ENCODE measurements around the gene TRPV5.

TRPV5 gene

GRCh38 chr7:142894112-142894984 lies 39.2 kb downstream of the TRPV5 start:
- peak in 2 of 42 donors; percentile 23 to 30 for DNase-seq
- intact Hi-C loops (cut with DNase I), result no loop called here

GRCh38 chr7:142892951-142893350 lies 40.6 kb downstream of the TRPV5 start:
- peak in 2 of 42 donors; percentile 13 to 17 for DNase-seq
- intact Hi-C loops (cut with DNase I), result no loop called here

GRCh38 chr7:142891490-142892082 lies 42.0 kb downstream of the TRPV5 start:
- intact Hi-C loops (cut with DNase I), result no loop called here
- DNase-seq, result peak in 1 of 42 donors; percentile 18

GRCh38 chr7:142890874-142891485 lies 42.6 kb downstream of the TRPV5 start:
- intact Hi-C loops (cut with DNase I), result no loop called here
- peak in 1 of 42 donors; percentile 32 for DNase-seq

- DNase-seq, result peak in 1 of 42 donors; percentile 2
Observed at GRCh38 chr7:142889816-142890215, 43.7 kb downstream of the TRPV5 start.

GRCh38 chr7:142887282-142888015 lies 46.1 kb downstream of the TRPV5 start:
- DNase-seq, result peak in 1 of 42 donors; percentile 22
- intact Hi-C loops (cut with DNase I), result no loop called here

More at GRCh38 chr7:142889816-142890215, 43.7 kb downstream of the TRPV5 start:
- intact Hi-C loops (cut with DNase I), result no loop called here

- intact Hi-C loops (cut with DNase I), result no loop called here
- peak in 1 of 42 donors; percentile 19 for DNase-seq
Observed at GRCh38 chr7:142886866-142887265, 46.7 kb downstream of the TRPV5 start.

GRCh38 chr7:142885311-142886230 lies 48.0 kb downstream of the TRPV5 start, which contains the start of gene TRPV6:
Gene TRPV6, minus strand, starts transcription at chr7:142885745.
- peak in 2 of 42 donors; percentile 22 to 31 for DNase-seq

GRCh38 chr7:142884286-142884640 lies 49.3 kb downstream of the TRPV5 start:
- intact Hi-C loops (cut with DNase I), result no loop called here
- DNase-seq, result peak in 2 of 42 donors; percentile 18 to 25

More at GRCh38 chr7:142885311-142886230, 48.0 kb downstream of the TRPV5 start, which contains the start of gene TRPV6:
- intact Hi-C loops (cut with DNase I), result no loop called here

- DNase-seq, result peak in 3 of 42 donors; percentile 15 to 22 (median 19)
- intact Hi-C loops (cut with DNase I), result no loop called here
Observed at GRCh38 chr7:142883571-142884285, 49.8 kb downstream of the TRPV5 start.

- intact Hi-C loops (cut with DNase I), result no loop called here
- peak in 3 of 42 donors; percentile 6 to 28 (median 16) for DNase-seq
Observed at GRCh38 chr7:142883145-142883544, 50.4 kb downstream of the TRPV5 start.

- peak in 3 of 42 donors; percentile 21 to 26 (median 25) for DNase-seq
- intact Hi-C loops (cut with DNase I), result no loop called here
Observed at GRCh38 chr7:142882338-142882678, 51.2 kb downstream of the TRPV5 start.

GRCh38 chr7:142881586-142882337 lies 51.8 kb downstream of the TRPV5 start:
- intact Hi-C loops (cut with DNase I), result no loop called here

GRCh38 chr7:142880876-142881505 lies 52.6 kb downstream of the TRPV5 start:
- intact Hi-C loops (cut with DNase I), result no loop called here

More at GRCh38 chr7:142881586-142882337, 51.8 kb downstream of the TRPV5 start:
- peak in 3 of 42 donors; percentile 22 to 28 (median 26) for DNase-seq

GRCh38 chr7:142879060-142879459 lies 54.5 kb downstream of the TRPV5 start:
- intact Hi-C loops (cut with DNase I), result no loop called here
- DNase-seq, result no peak

More at GRCh38 chr7:142880876-142881505, 52.6 kb downstream of the TRPV5 start:
- DNase-seq, result peak in 4 of 42 donors; percentile 30 to 68 (median 51)

GRCh38 chr7:142878315-142878714 lies 55.2 kb downstream of the TRPV5 start:
- DNase-seq, result peak in 2 of 42 donors; percentile 9 to 23
- intact Hi-C loops (cut with DNase I), result no loop called here
